GM12801 (cell line): ENCODE data around the gene AJM1.
"Not testable (repeated sequence)": the region's sequence is repeated elsewhere in the genome, so short reads cannot be mapped to it uniquely, and the experiment has no call there.

ENCODE experiments used
- TF ChIP-seq, protein P1 (sequence below): IDR thresholded peaks from one replicate; pipeline ENCODE4 v1.5.1; 2011; ENCODE audit warnings: control low read depth; ENCODE audit not compliant: insufficient read length; ENCODE audit errors: extremely low read depth

AJM1 gene

DNA sequence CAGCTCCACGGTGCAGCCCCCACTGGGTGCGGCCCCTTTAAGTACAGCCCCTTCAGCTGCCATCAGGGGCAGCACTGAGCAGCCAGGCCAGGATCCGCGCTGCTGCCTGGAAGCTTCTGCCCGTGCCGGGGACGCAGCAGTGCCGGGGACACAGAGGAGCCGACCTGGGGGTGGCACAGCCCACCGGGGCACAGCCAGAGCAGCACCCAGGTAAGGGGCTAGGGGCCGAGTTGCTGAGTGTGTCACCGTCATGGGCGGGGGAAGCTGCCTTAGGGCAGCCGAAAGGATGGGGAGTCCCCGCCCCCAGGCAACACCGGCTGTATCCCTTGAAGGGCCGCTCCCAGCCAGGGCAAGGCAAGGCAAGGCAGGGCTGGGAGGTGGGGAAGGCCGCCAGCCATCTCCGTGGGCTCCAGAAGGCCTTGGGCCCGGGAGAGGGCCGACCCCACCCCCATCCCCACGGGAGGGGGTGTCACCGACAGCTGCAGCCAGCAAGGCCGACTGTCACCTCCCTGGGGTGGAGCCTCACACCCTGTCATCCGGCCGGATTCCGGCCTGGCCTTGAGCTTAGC lies at the start of gene AJM1:
Gene AJM1 (plus strand): TSS at position 99 of the 569 bp plus-strand sequence. CDS start 1,937 bp downstream, outside the sequence.
- TF ChIP-seq, protein P1, sequence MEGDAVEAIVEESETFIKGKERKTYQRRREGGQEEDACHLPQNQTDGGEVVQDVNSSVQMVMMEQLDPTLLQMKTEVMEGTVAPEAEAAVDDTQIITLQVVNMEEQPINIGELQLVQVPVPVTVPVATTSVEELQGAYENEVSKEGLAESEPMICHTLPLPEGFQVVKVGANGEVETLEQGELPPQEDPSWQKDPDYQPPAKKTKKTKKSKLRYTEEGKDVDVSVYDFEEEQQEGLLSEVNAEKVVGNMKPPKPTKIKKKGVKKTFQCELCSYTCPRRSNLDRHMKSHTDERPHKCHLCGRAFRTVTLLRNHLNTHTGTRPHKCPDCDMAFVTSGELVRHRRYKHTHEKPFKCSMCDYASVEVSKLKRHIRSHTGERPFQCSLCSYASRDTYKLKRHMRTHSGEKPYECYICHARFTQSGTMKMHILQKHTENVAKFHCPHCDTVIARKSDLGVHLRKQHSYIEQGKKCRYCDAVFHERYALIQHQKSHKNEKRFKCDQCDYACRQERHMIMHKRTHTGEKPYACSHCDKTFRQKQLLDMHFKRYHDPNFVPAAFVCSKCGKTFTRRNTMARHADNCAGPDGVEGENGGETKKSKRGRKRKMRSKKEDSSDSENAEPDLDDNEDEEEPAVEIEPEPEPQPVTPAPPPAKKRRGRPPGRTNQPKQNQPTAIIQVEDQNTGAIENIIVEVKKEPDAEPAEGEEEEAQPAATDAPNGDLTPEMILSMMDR: not testable (repeated sequence)

DNA sequence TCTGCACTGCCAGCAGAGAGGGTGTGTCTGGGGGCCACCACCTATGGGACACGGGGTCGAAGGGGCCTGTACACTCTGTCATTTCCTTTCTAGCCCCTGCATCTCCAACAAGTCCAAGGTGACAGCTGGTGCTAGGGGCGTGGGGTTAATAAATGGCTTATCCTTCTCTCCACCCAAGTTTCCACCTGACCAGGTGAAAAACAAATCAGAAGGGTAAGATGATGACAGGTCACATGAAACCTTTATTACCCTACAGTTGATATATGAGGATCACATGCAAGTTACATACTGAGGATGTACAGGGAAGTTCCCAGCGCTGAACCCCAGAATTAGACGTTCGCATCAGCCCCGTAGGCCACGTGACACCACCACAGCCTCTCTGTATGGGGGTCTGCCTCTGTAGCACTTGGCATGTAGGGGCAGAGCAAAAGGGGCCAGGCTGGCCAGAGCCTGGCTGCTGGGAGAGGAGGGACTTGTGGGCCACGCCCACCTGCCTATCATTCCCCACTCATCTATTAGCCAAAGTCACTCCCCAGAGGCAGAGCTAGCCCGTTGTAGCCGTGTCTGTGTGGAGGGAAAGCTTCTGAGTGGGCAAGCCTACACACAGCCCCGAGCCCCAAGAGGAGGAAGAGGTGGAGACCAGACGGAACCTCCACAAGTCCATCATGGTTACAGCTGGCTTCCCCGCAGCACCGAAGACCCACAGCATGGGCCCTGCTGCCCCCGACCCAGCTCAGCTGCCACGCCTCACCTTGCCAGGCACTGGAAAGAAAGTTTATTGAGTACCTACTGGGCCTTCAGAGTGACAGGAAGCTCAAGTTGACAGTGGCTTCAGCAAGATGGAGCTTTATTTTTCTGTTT lies 49.0 kb upstream of the AJM1 start:
- TF ChIP-seq, protein P1: no peak

DNA sequence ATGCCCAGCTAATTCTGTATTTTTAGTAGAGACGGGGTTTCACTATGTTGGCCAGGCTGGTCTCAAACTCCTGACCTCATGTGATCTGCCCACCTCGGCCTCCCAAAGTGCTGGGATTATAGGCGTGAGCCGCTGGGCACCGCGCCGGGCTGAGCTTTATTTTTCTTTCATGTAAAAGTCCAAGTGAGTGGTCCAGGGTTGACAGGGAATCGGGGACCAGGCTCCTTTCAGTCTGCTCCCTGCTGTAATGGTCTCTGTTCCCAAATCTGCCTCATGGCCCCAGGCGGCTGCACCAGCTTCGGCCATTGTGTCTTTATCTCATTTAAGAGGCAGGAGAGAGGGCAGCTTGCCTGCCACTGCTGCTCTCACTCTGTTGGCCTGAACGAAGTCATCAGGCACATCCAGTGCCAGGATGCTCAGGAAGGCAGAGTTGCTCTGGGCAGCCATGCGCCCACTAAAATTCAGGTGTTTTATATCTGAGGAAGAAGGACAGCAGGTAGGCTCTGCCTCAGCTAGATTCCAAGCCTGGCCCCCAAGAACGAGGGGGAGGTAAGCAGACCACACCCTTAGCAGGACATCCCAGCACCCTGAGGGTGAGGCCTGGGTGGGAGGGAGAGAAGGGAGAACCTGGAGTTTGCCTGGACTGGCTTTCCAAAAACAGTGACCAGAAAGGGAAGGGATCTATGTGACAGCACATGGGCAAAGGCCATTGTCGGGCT lies 47.8 kb upstream of the AJM1 start:
- TF ChIP-seq, protein P1: no peak

- TF ChIP-seq, protein P1: no peak
These were observed 47.3 kb upstream of the AJM1 start for GRCh38 chr9:136795000-136795348.

DNA sequence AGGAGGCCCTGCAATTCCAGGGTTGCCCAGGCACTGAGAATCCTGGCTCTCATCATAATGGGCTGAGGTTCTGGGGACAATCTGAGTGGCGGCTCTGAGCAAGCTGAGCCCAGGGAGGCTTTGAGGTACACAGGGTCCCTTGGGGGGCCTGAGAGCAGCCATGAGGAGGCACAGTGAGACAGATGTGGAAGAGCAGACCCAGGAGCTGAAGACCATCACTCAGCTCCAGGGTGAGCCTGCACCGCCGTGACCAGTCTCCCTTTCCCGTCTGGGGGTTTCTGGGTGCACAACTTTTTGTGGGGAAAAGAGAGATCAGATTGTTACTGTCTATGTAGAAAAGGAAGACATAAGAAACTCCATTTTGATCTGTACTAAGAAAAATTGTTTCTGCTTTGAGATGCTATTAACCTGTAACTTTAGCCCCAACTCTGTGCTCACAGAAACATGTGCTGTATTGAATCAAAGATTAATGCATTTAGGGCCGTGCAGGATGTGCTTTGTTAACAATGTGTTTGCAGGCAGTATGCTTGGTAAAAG lies 46.0 kb upstream of the AJM1 start, which contains the start of gene CCDC183:
Gene CCDC183 (plus strand): TSS at position 101 of the 537 bp plus-strand sequence. CDS start 60 bp downstream, at position 161.
- TF ChIP-seq, protein P1: no peak

GRCh38 chr9:136798708-136799078 lies 43.6 kb upstream of the AJM1 start:
- TF ChIP-seq, protein P1: no peak
